NAMALWA (cell line): ENCODE data around the gene ATP5F1D.
A peak's percentile ranks its signal among the peaks of the same experiment; 100 is the strongest.

ENCODE experiments used
- DNase-seq: peaks from one replicate; pipeline ENCODE4 v3.0.0-alpha.2; 2015; ENCODE audit warnings: low spot score

Gene ATP5F1D

GRCh38 chr19:1220976-1221903 is 20.3 kb upstream of the ATP5F1D start:
- DNase-seq = no peak

GRCh38 chr19:1221904-1222255 is 19.7 kb upstream of the ATP5F1D start:
- DNase-seq = no peak

- peak; percentile 57 for DNase-seq
These were observed 19.2 kb upstream of the ATP5F1D start for GRCh38 chr19:1222394-1222793.

GRCh38 chr19:1223018-1223855 is 18.3 kb upstream of the ATP5F1D start:
- peak; percentile 70 for DNase-seq

- DNase-seq = no peak
These were observed 17.3 kb upstream of the ATP5F1D start for GRCh38 chr19:1224047-1224825.

- no peak for DNase-seq
These were observed 16.7 kb upstream of the ATP5F1D start for GRCh38 chr19:1224847-1225246.

- no peak for DNase-seq
These were observed 15.9 kb upstream of the ATP5F1D start for GRCh38 chr19:1225440-1226226.

- DNase-seq = no peak
These were observed 15.4 kb upstream of the ATP5F1D start for GRCh38 chr19:1226227-1226518.

- DNase-seq = no peak
These were observed 14.8 kb upstream of the ATP5F1D start for GRCh38 chr19:1226522-1227303.

- DNase-seq = no peak
These were observed 14.1 kb upstream of the ATP5F1D start for GRCh38 chr19:1227304-1228054.

GRCh38 chr19:1228161-1228957 is 13.2 kb upstream of the ATP5F1D start:
- no peak for DNase-seq

- DNase-seq = no peak
These were observed 12.3 kb upstream of the ATP5F1D start for GRCh38 chr19:1229056-1229923.

- DNase-seq = no peak
These were observed 11.4 kb upstream of the ATP5F1D start for GRCh38 chr19:1229924-1230782.

GRCh38 chr19:1230783-1231489 is 10.6 kb upstream of the ATP5F1D start:
- no peak for DNase-seq

GRCh38 chr19:1231729-1232637 is 9.6 kb upstream of the ATP5F1D start:
- peak; percentile 33 for DNase-seq

GRCh38 chr19:1232652-1233072 is 8.9 kb upstream of the ATP5F1D start:
- DNase-seq = peak; percentile 45
